ENCODE results near the gene RND2. TPM values are rescaled to one million over a fixed set of nuclear protein-coding genes. Genes with fewer than 3 reads are reported as not detected.

Gene RND2
- total RNA-seq, 1 experiment from 2014 or later, result 0.59 TPM

DNA sequence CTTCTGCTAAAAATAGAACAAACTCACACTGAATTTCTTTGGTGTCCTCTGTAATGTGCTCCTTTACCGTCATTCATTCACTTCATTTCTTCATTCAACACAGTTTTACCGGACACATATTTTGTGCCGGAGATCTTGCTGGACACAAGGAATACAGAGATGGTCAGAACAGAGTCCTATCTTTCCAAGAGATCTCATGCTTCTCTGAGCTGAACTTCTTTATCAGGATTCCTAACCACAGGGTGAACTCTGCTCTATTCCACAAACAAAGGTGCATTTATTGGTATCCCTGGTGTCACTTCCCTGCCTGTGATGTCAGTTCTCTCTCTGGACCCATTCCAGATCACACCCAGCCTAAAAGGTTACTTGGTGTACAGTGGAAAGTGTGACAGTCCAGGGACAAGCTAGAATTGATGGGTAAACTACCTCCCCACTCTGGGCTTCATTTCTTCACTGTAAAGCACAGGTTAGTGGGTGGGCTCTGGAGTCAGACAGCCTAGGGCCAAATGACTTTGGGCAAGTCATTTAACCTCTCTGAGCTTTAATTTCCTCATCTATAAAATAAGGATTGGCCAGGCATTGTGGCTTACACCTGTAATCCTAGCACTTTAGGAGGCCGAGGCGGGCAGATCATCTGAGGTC, 14.2 kb upstream of the RND2 start:
- Histone ChIP-seq H3K27ac (ENCODE audit: low read length) (no peak overlapping the region), H3K9me3 (ENCODE audit: control insufficient read depth, insufficient read depth, low read depth, low read length) (no peaks in the 10 kb centered on the region), H3K36me3 (ENCODE audit: control insufficient read depth, insufficient read depth, low read length) (no peaks in the 10 kb centered on the region), H3K4me3 (ENCODE audit: low read depth in 2 of 2, low read length in 2 of 2) (no peak overlapping the region), H3K27me3 (ENCODE audit: control insufficient read depth, insufficient read depth, low read length) (no peaks in the 10 kb centered on the region), H3K4me1 (ENCODE audit: control insufficient read depth, insufficient read depth, low read length) (peaks cover 10% of the 10 kb centered on the region)
- intact Hi-C loops (cut with micrococcal nuclease; ENCODE audit: unreplicated experiment), result no loop called here
- ChIA-PET CTCF (no interaction called here), POLR2A (no interaction called here)
- no peak for DNase-seq (ENCODE audit: low read depth, low spot score)
- 0 out of 2 replicates have a peak, but pooled peaks have one; percentile 17 for ATAC-seq
- BruUV-seq (replicated peaks), result no TSS peak
- TF ChIP-seq, protein P1, sequence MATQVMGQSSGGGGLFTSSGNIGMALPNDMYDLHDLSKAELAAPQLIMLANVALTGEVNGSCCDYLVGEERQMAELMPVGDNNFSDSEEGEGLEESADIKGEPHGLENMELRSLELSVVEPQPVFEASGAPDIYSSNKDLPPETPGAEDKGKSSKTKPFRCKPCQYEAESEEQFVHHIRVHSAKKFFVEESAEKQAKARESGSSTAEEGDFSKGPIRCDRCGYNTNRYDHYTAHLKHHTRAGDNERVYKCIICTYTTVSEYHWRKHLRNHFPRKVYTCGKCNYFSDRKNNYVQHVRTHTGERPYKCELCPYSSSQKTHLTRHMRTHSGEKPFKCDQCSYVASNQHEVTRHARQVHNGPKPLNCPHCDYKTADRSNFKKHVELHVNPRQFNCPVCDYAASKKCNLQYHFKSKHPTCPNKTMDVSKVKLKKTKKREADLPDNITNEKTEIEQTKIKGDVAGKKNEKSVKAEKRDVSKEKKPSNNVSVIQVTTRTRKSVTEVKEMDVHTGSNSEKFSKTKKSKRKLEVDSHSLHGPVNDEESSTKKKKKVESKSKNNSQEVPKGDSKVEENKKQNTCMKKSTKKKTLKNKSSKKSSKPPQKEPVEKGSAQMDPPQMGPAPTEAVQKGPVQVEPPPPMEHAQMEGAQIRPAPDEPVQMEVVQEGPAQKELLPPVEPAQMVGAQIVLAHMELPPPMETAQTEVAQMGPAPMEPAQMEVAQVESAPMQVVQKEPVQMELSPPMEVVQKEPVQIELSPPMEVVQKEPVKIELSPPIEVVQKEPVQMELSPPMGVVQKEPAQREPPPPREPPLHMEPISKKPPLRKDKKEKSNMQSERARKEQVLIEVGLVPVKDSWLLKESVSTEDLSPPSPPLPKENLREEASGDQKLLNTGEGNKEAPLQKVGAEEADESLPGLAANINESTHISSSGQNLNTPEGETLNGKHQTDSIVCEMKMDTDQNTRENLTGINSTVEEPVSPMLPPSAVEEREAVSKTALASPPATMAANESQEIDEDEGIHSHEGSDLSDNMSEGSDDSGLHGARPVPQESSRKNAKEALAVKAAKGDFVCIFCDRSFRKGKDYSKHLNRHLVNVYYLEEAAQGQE (IDR thresholded peaks at IDR 0.05; ENCODE audit: insufficient read depth in 1 of 2, low read depth in 2 of 2, low read length in 1 of 2), result no peak
- TF ChIP-seq POLR2AphosphoS5 (IDR thresholded peaks at IDR 0.05; ENCODE audit: low read depth, low read length), result no peak
- TF ChIP-seq TCF7L2 (IDR thresholded peaks at IDR 0.05; ENCODE audit: low read depth, low read length), result no peak
- TF ChIP-seq SIN3A (IDR thresholded peaks at IDR 0.05; ENCODE audit: borderline replicate concordance, insufficient read depth, low read depth, low read length), result no peak
- in situ Hi-C loops (cut with HindIII; ENCODE audit: low pct_unique_long_range_greater_than_20kb, low sequenced_read_pairs), result no loop called here

DNA sequence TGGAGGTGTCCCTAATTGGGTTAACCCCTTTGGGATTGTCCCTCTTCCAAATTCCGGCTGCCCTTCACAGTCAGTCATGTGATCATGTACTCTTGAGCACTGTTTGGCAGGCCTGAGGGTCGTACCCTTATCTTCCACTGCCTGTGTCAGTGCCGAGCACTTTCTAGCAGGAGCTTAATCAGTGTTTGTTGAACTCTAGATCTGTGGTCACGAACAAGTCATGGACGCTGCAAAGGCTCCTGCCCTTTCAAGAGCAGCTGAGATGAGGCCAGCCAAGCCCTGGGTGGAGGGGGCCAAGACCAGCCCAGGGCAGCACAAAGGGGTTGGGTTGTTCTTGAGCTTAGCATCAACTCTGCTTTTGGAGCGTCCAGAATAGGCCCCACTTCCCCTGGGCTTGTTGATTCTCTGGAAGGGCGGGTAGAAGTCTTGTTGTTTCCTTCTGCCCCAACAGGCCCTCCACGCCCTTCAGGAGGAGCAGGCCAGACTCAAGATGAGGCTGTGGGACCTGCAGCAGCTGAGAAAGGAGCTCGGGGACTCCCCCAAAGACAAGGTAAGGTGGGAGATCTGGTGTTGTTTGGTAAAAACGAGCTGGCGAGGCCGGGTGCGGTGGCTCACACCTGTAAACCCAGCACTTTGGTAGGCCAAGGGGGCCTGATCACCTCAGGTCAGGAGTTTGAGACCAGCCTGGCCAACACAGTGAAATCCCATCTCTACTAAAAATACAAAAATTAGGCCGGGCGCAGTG, 13.1 kb upstream of the RND2 start:
- Histone ChIP-seq H3K9me3 (ENCODE audit: control insufficient read depth, insufficient read depth, low read depth, low read length) (no peaks in the 10 kb centered on the region), H3K4me1 (ENCODE audit: control insufficient read depth, insufficient read depth, low read length) (peaks cover 10% of the 10 kb centered on the region), H3K4me3 (ENCODE audit: low read depth in 2 of 2, low read length in 2 of 2) (no peak overlapping the region), H3K27ac (ENCODE audit: low read length) (no peak overlapping the region), H3K27me3 (ENCODE audit: control insufficient read depth, insufficient read depth, low read length) (no peaks in the 10 kb centered on the region), H3K36me3 (ENCODE audit: control insufficient read depth, insufficient read depth, low read length) (no peaks in the 10 kb centered on the region)
- no peak for DNase-seq (ENCODE audit: low read depth, low spot score)
- in situ Hi-C loops (cut with HindIII; ENCODE audit: low pct_unique_long_range_greater_than_20kb, low sequenced_read_pairs) (no loop called here), intact Hi-C loops (cut with micrococcal nuclease; ENCODE audit: unreplicated experiment) (no loop called here)
- POLR2A ChIA-PET, result no interaction called here
- no peak for ATAC-seq
- TF ChIP-seq, protein P2, sequence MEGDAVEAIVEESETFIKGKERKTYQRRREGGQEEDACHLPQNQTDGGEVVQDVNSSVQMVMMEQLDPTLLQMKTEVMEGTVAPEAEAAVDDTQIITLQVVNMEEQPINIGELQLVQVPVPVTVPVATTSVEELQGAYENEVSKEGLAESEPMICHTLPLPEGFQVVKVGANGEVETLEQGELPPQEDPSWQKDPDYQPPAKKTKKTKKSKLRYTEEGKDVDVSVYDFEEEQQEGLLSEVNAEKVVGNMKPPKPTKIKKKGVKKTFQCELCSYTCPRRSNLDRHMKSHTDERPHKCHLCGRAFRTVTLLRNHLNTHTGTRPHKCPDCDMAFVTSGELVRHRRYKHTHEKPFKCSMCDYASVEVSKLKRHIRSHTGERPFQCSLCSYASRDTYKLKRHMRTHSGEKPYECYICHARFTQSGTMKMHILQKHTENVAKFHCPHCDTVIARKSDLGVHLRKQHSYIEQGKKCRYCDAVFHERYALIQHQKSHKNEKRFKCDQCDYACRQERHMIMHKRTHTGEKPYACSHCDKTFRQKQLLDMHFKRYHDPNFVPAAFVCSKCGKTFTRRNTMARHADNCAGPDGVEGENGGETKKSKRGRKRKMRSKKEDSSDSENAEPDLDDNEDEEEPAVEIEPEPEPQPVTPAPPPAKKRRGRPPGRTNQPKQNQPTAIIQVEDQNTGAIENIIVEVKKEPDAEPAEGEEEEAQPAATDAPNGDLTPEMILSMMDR (IDR thresholded peaks at IDR 0.05), result no peak
- TF ChIP-seq TCF7L2 (IDR thresholded peaks at IDR 0.05; ENCODE audit: low read depth, low read length) (no peak), SIN3A (IDR thresholded peaks at IDR 0.05; ENCODE audit: borderline replicate concordance, insufficient read depth, low read depth, low read length) (no peak), POLR2AphosphoS5 (IDR thresholded peaks at IDR 0.05; ENCODE audit: low read depth, low read length) (no peak)
- TF ChIP-seq, protein P1 (IDR thresholded peaks at IDR 0.05; ENCODE audit: insufficient read depth in 1 of 2, low read depth in 2 of 2, low read length in 1 of 2), result no peak
- CTCF ChIA-PET, result interaction anchor here (0.6 kb wide), 1 partner anchor 10 kb away, joined by 11 read pairs; the partner anchor contains the start of gene VAT1
- BruUV-seq (replicated peaks), result no TSS peak
